ENCODE measurements around the gene GDF9. TPM values are rescaled to one million over a fixed set of nuclear protein-coding genes. Genes with fewer than 3 reads are reported as not detected.

GDF9 gene
- total and polyA plus RNA-seq, 7 experiments from 2014 or later = 0.43 to 2.0 (median 1.4) TPM

- Mint-ChIP-seq H3K9me3 (no peaks in the 10 kb centered on the region), H3K36me3 (peaks cover 0 to 21% (median under 1%) of the 10 kb centered on the region in 5 donors), H3K4me3 (no peak overlapping the region), H3K27ac (peak overlapping the region in 2 of 9 donors; percentile 19 to 77), H3K27me3 (no peaks in the 10 kb centered on the region), H3K4me1 (peaks cover 0 to 4% (median under 1%) of the 10 kb centered on the region in 7 donors)
- intact Hi-C loops (cut with micrococcal nuclease) = no loop called here
- ATAC-seq (no peak), DNase-seq (no peak)
- H3K36me3 ChIP-seq (ENCODE audit: control insufficient read depth in 2 of 3, insufficient read depth in 3 of 3, low read length in 3 of 3) = peaks cover 0 to 31% (median 0%) of the 10 kb centered on the region in 3 experiments
- no peaks in the 10 kb centered on the region for H3K4me1 ChIP-seq (ENCODE audit: control insufficient read depth in 2 of 2, insufficient read depth in 2 of 2, low read length in 2 of 2)
- POLR2A ChIA-PET = no interaction called here
- H3K27me3 ChIP-seq (ENCODE audit: control insufficient read depth in 2 of 2, insufficient read depth in 2 of 2, low read length in 2 of 2) = no peaks in the 10 kb centered on the region
- H3K27ac ChIP-seq (ENCODE audit: low read depth, low read length) = no peak overlapping the region
- no peaks in the 10 kb centered on the region for H3K9me3 ChIP-seq (ENCODE audit: control insufficient read depth in 2 of 3, low read length in 3 of 3)
- CTCF ChIA-PET = no interaction called here
- no peak overlapping the region for H3K4me3 ChIP-seq (ENCODE audit: low read length)
These were observed 7.6 kb upstream of the GDF9 start for GRCh38 chr5:132873930-132874271.

DNA sequence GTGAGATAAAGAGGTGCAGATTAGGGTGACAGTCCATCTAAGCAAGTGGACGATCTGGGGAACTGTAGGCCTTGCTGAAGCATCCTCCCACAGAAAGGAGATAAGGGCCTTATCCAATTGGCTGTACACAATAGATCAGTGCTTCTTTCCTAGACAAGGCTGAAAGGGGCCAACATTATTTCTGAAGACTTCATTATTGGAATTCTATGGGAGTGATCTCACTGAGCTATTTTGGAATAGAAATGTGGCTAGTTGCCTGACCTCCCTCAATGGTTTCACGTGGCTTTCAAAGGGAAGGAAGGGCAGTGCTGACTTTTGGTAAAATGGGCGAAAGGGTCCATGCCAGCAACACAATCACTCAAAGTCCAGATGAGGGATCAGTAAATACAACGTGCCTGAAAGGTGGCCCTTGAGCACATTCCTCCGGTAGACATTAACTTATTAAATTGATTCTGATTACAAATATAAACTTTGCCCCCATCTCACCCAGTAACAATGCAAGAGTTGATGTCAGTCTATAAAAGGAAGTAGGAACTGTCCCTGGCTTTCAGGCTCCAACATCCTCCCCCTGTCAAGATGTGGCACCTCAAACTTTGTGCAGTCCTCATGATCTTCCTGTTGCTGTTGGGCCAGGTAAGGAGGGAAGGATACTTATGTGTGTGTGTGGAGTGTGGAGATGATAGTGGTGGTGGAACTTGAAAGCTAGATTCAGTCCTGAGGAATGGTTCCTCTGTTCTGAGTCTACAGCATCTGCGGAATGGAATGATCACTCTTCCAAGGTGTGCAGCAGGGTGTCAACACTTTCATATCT, 7.1 kb upstream of the GDF9 start, which contains the start of gene LEAP2:
LEAP2 (plus strand) TSS at position 550 of the 811 bp plus-strand sequence; CDS start at position 577, 27 bp downstream.
- no peak within 1 kb of the TSS for H3K4me3 Mint-ChIP-seq
- H3K27me3 Mint-ChIP-seq = no peaks in the 10 kb centered on the region
- no peaks in the 10 kb centered on the region for H3K9me3 Mint-ChIP-seq
- ChIA-PET POLR2A (interaction anchor here (0.5 kb wide), 1 partner anchor 10 kb away, joined by 3 read pairs; no protein-coding TSS in a partner anchor), CTCF (no interaction called here)
- H3K4me1 ChIP-seq (ENCODE audit: control insufficient read depth in 2 of 2, insufficient read depth in 2 of 2, low read length in 2 of 2) = no peaks in the 10 kb centered on the region
- H3K4me1 Mint-ChIP-seq = peaks cover 0 to 6% (median 4%) of the 10 kb centered on the region in 7 donors
- ATAC-seq (no peak), DNase-seq (no peak)
- peaks cover 0 to 16% (median 3%) of the 10 kb centered on the region in 5 donors for H3K36me3 Mint-ChIP-seq
- peaks cover 0 to 28% (median 0%) of the 10 kb centered on the region in 3 experiments for H3K36me3 ChIP-seq (ENCODE audit: control insufficient read depth in 2 of 3, insufficient read depth in 3 of 3, low read length in 3 of 3)
- H3K4me3 ChIP-seq (ENCODE audit: low read length) = no peak within 1 kb of the TSS
- no peaks in the 10 kb centered on the region for H3K27me3 ChIP-seq (ENCODE audit: control insufficient read depth in 2 of 2, insufficient read depth in 2 of 2, low read length in 2 of 2)
- no peaks in the 10 kb centered on the region for H3K9me3 ChIP-seq (ENCODE audit: control insufficient read depth in 2 of 3, low read length in 3 of 3)
- intact Hi-C loops (cut with micrococcal nuclease) = no loop called here
- peak within 1 kb of the TSS in 5 of 9 donors; percentile 24 to 77 (median 53) for H3K27ac Mint-ChIP-seq
- no peak within 1 kb of the TSS for H3K27ac ChIP-seq (ENCODE audit: low read depth, low read length)

DNA sequence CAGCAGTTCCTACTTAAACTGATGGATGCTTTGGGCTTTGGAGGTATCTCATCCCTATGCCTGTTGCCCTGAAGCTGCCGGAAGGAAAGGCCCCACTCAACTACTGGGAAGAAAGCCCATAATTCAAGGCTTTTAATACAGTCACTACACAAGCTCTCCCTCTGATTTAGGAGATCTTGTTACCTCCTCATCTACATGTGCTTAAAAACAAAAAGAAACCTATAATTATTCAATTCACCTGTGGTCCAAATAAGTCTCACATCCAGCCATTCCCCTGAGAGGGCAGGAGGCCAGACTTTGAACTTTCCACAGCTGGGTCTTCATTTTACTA, 6.5 kb upstream of the GDF9 start:
- peaks cover under 1 to 12% (median 5%) of the 10 kb centered on the region in 7 donors for H3K4me1 Mint-ChIP-seq
- ChIA-PET POLR2A (interaction anchor here (0.5 to 0.6 kb wide), 3 partner anchors 11 to 1287 kb away, joined by 3 to 4 read pairs (median 3); no protein-coding TSS in a partner anchor), CTCF (no interaction called here)
- peaks cover 0 to 25% (median 0%) of the 10 kb centered on the region in 3 experiments for H3K36me3 ChIP-seq (ENCODE audit: control insufficient read depth in 2 of 3, insufficient read depth in 3 of 3, low read length in 3 of 3)
- no peaks in the 10 kb centered on the region for H3K9me3 Mint-ChIP-seq
- ATAC-seq (no peak), DNase-seq (no peak)
- H3K27ac ChIP-seq (ENCODE audit: low read depth, low read length) = no peak overlapping the region
- H3K27me3 Mint-ChIP-seq = no peaks in the 10 kb centered on the region
- H3K9me3 ChIP-seq (ENCODE audit: control insufficient read depth in 2 of 3, low read length in 3 of 3) = no peaks in the 10 kb centered on the region
- intact Hi-C loops (cut with micrococcal nuclease) = no loop called here
- H3K27me3 ChIP-seq (ENCODE audit: control insufficient read depth in 2 of 2, insufficient read depth in 2 of 2, low read length in 2 of 2) = no peaks in the 10 kb centered on the region
- H3K4me3 ChIP-seq (ENCODE audit: low read length) = no peak overlapping the region
- no peak overlapping the region for H3K4me3 Mint-ChIP-seq
- H3K36me3 Mint-ChIP-seq = peaks cover 0 to 11% (median 3%) of the 10 kb centered on the region in 5 donors
- no peaks in the 10 kb centered on the region for H3K4me1 ChIP-seq (ENCODE audit: control insufficient read depth in 2 of 2, insufficient read depth in 2 of 2, low read length in 2 of 2)
- peak overlapping the region in 4 of 9 donors; percentile 24 to 62 (median 40) for H3K27ac Mint-ChIP-seq

GRCh38 chr5:132871459-132872284, 5.4 kb upstream of the GDF9 start:
- DNase-seq = no peak
- Mint-ChIP-seq H3K36me3 (peaks cover 0 to 11% (median 3%) of the 10 kb centered on the region in 5 donors), H3K27ac (peak overlapping the region in 3 of 9 donors; percentile 23 to 81 (median 54))

GRCh38 chr5:132870801-132871200, 4.5 kb upstream of the GDF9 start:
- Mint-ChIP-seq H3K4me3 (no peak overlapping the region), H3K27me3 (no peaks in the 10 kb centered on the region), H3K36me3 (peaks cover 0 to 13% (median 3%) of the 10 kb centered on the region in 5 donors), H3K27ac (peak overlapping the region in 7 of 9 donors; percentile 8 to 81 (median 48)), H3K9me3 (peaks cover 0 to 2% (median 0%) of the 10 kb centered on the region in 11 donors), H3K4me1 (peaks cover 9 to 29% (median 21%) of the 10 kb centered on the region in 7 donors)
- Histone ChIP-seq H3K27me3 (ENCODE audit: control insufficient read depth in 2 of 2, insufficient read depth in 2 of 2, low read length in 2 of 2) (no peaks in the 10 kb centered on the region), H3K36me3 (ENCODE audit: control insufficient read depth in 2 of 3, insufficient read depth in 3 of 3, low read length in 3 of 3) (peaks cover 0 to 23% (median 0%) of the 10 kb centered on the region in 3 experiments), H3K27ac (ENCODE audit: low read depth, low read length) (peak overlapping the region; percentile 35), H3K9me3 (ENCODE audit: control insufficient read depth in 2 of 3, low read length in 3 of 3) (no peaks in the 10 kb centered on the region), H3K4me1 (ENCODE audit: control insufficient read depth in 2 of 2, insufficient read depth in 2 of 2, low read length in 2 of 2) (peaks cover 1 to 7% of the 10 kb centered on the region in 2 donors), H3K4me3 (ENCODE audit: low read length) (no peak overlapping the region)
- no peak for DNase-seq
- intact Hi-C loops (cut with micrococcal nuclease) = no loop called here
- ATAC-seq = no peak
- POLR2A ChIA-PET = interaction anchor here (1.4 to 1.5 kb wide), 2 partner anchors 93 to 180 kb away, joined by 3 read pairs; partner anchors contain the start of gene AFF4
- CTCF ChIA-PET = interaction anchor here (1.1 kb wide), 1 partner anchor 133 kb away, joined by 4 read pairs; the partner anchor contains the start of gene KIF3A

More at GRCh38 chr5:132871459-132872284, 5.4 kb upstream of the GDF9 start:
- ATAC-seq = no peak
- Mint-ChIP-seq H3K4me3 (no peak overlapping the region), H3K4me1 (peaks cover 8 to 20% (median 12%) of the 10 kb centered on the region in 7 donors), H3K27me3 (no peaks in the 10 kb centered on the region), H3K9me3 (no peaks in the 10 kb centered on the region)
- Histone ChIP-seq H3K36me3 (ENCODE audit: control insufficient read depth in 2 of 3, insufficient read depth in 3 of 3, low read length in 3 of 3) (peaks cover 0 to 23% (median 0%) of the 10 kb centered on the region in 3 experiments), H3K4me1 (ENCODE audit: control insufficient read depth in 2 of 2, insufficient read depth in 2 of 2, low read length in 2 of 2) (peaks cover 0 to 6% of the 10 kb centered on the region in 2 donors), H3K27me3 (ENCODE audit: control insufficient read depth in 2 of 2, insufficient read depth in 2 of 2, low read length in 2 of 2) (no peaks in the 10 kb centered on the region), H3K4me3 (ENCODE audit: low read length) (no peak overlapping the region), H3K9me3 (ENCODE audit: control insufficient read depth in 2 of 3, low read length in 3 of 3) (no peaks in the 10 kb centered on the region), H3K27ac (ENCODE audit: low read depth, low read length) (no peak overlapping the region)
- CTCF ChIA-PET = no interaction called here
- intact Hi-C loops (cut with micrococcal nuclease) = no loop called here
- POLR2A ChIA-PET = interaction anchor here (0.6 to 1.5 kb wide), 2 partner anchors 92 to 415 kb away, joined by 3 to 4 read pairs; partner anchors contain the start of gene AFF4

DNA sequence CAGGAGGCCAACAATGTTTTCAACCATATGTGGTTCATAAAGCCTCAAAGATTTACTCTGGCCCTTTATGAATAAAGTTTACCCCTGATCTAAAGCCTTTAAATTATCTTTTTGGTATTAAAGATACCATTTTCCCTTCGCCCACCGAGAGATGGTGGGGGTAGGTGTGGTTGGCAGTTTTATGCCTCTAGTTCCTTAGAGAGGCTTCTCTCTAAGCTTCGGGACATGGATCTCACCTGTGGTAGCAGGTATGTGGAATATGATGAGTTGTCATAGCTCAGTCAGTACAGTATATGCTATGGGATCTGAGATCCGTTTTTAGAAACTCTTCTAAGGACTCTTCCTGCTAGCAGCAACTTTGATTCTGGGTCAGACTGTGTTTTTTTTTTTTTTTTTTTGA, 2.5 kb upstream of the GDF9 start:
- Mint-ChIP-seq H3K27ac (peak overlapping the region; percentile 58 to 100 (median 86)), H3K4me3 (peak overlapping the region in 8 of 10 donors; percentile 21 to 100 (median 56)), H3K36me3 (peaks cover 0 to 11% (median 3%) of the 10 kb centered on the region in 5 donors), H3K27me3 (peaks cover 0 to 1% (median 0%) of the 10 kb centered on the region in 5 donors), H3K9me3 (peaks cover 0 to 2% (median 0%) of the 10 kb centered on the region in 11 donors), H3K4me1 (peaks cover 11 to 36% (median 27%) of the 10 kb centered on the region in 7 donors)
- H3K27me3 ChIP-seq (ENCODE audit: control insufficient read depth in 2 of 2, insufficient read depth in 2 of 2, low read length in 2 of 2) = no peaks in the 10 kb centered on the region
- peaks cover 0 to 23% (median 0%) of the 10 kb centered on the region in 3 experiments for H3K36me3 ChIP-seq (ENCODE audit: control insufficient read depth in 2 of 3, insufficient read depth in 3 of 3, low read length in 3 of 3)
- ChIA-PET POLR2A (interaction anchor here (0.7 to 3.3 kb wide), 3 partner anchors 8 to 183 kb away, joined by 3 to 19 read pairs (median 3); partner anchors contain the start of gene HSPA4), CTCF (no interaction called here)
- no peak overlapping the region for H3K4me3 ChIP-seq (ENCODE audit: low read length)
- no peaks in the 10 kb centered on the region for H3K9me3 ChIP-seq (ENCODE audit: control insufficient read depth in 2 of 3, low read length in 3 of 3)
- intact Hi-C loops (cut with micrococcal nuclease) = loop anchor here (5.0 kb wide), 5 partner anchors 36 to 1071 kb away; partner anchors contain the start of genes FNIP1 (in 1 of the 2), KIF3A (in 1 of the 2), RAD50 (in 1 of the 2) and SHROOM1 (in 1 of the 2)
- DNase-seq (no peak), ATAC-seq (no peak)
- H3K27ac ChIP-seq (ENCODE audit: low read depth, low read length) = peak overlapping the region; percentile 96
- H3K4me1 ChIP-seq (ENCODE audit: control insufficient read depth in 2 of 2, insufficient read depth in 2 of 2, low read length in 2 of 2) = peaks cover 7 to 12% of the 10 kb centered on the region in 2 donors
